ENCODE data around the gene FLCN. TPM values are rescaled to one million over a fixed set of nuclear protein-coding genes. Genes with fewer than 3 reads are reported as not detected.

FLCN gene
- total RNA-seq, 1 experiment from 2014 or later: 38.8 TPM

DNA sequence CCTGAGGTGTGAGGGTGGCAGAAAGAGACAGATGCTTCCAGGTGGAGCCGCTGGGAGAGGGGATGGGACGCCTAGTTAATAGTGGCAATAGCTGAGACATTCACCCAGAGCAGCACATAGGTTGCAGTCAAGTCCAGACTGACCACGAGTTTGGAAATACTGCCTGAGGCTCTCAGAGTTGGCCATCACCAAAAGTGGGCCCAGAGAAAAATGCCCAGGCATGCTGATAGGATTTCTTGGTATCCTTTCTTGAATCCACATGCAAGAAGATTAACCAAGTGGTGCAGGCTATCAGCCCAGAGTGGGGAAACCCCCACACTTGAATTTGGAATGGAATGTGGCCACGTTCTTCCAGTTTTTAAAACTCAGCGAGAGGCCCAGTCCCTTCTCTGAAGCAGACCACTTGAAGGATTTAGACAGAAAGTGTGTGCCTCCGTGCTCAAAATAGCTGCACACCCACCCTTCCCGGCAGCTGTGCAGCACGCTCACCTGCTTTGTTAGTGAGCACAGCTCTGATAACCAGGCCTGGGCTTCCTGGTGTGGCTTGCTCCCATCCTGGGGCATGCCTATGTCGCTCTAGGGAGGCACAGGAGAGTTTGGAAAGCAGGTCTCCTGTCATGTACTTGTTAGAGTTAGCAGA, 66.5 kb downstream of the FLCN start:
- Histone ChIP-seq H3K27ac (no peak overlapping the region), H3K9me3 (ENCODE audit: insufficient read depth, low read depth) (no peaks in the 10 kb centered on the region), H3K27me3 (ENCODE audit: insufficient read depth, low read depth) (no peaks in the 10 kb centered on the region), H3F3A (ENCODE audit: insufficient read depth, low read depth) (peaks cover 61% of the 10 kb centered on the region), H4K20me1 (ENCODE audit: insufficient read depth) (peaks cover 67% of the 10 kb centered on the region), H3K9me2 (ENCODE audit: insufficient read depth) (no peaks in the 10 kb centered on the region), H3K36me3 (ENCODE audit: low read depth) (peaks cover 51% of the 10 kb centered on the region), H2AFZ (no peak overlapping the region), H3K4me1 (replicated peaks; ENCODE audit: insufficient read depth) (no peaks in the 10 kb centered on the region), H3K79me2 (ENCODE audit: low read depth) (0 out of 2 replicates have a peak, but pooled peaks cover 5% of the 10 kb centered on the region), H3K4me3 (no peak overlapping the region), H3K4me2 (no peak overlapping the region)
- ChIA-PET CTCF (no interaction called here), POLR2A (ENCODE audit: unreplicated experiment) (interaction anchor here (0.5 to 0.8 kb wide), 2 partner anchors 16 to 22 kb away, joined by 3 to 13 read pairs; no protein-coding TSS in a partner anchor)
- no TSS peak for BruUV-seq (replicated peaks)
- intact Hi-C loops (cut with micrococcal nuclease; ENCODE audit: unreplicated experiment): no loop called here
- TF ChIP-seq EZH2 (IDR thresholded peaks at IDR 0.05; ENCODE audit: low read depth): no peak
- TF ChIP-seq, protein P1, sequence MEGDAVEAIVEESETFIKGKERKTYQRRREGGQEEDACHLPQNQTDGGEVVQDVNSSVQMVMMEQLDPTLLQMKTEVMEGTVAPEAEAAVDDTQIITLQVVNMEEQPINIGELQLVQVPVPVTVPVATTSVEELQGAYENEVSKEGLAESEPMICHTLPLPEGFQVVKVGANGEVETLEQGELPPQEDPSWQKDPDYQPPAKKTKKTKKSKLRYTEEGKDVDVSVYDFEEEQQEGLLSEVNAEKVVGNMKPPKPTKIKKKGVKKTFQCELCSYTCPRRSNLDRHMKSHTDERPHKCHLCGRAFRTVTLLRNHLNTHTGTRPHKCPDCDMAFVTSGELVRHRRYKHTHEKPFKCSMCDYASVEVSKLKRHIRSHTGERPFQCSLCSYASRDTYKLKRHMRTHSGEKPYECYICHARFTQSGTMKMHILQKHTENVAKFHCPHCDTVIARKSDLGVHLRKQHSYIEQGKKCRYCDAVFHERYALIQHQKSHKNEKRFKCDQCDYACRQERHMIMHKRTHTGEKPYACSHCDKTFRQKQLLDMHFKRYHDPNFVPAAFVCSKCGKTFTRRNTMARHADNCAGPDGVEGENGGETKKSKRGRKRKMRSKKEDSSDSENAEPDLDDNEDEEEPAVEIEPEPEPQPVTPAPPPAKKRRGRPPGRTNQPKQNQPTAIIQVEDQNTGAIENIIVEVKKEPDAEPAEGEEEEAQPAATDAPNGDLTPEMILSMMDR (conservative IDR thresholded peaks at IDR 0.05): no peak
- no peak for DNase-seq

DNA sequence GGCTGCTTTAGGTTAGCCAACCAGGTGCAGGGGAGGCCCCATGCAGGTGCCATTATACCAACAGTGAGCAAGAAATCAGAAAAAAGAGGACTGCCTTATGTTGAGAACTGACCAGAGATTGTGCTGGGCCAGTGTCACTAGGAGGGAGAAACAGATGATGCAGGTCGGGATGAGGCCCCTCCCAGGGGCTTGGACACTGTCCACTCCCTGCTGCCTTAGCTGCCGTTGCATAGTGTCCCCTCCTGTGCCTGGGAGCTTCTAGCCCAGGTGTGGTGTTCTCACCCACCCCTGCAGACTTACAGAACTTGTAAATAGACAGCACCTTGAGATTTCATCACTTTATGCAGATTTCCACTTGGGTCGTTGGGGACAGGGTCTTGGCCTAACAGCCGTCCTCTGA, 67.6 kb downstream of the FLCN start:
- H2AFZ ChIP-seq: no peak overlapping the region
- CTCF ChIA-PET: interaction anchor here (0.5 to 0.6 kb wide), 2 partner anchors 167 to 994 kb away, joined by 3 to 5 read pairs; no protein-coding TSS in a partner anchor
- peaks cover 71% of the 10 kb centered on the region for H4K20me1 ChIP-seq (ENCODE audit: insufficient read depth)

DNA sequence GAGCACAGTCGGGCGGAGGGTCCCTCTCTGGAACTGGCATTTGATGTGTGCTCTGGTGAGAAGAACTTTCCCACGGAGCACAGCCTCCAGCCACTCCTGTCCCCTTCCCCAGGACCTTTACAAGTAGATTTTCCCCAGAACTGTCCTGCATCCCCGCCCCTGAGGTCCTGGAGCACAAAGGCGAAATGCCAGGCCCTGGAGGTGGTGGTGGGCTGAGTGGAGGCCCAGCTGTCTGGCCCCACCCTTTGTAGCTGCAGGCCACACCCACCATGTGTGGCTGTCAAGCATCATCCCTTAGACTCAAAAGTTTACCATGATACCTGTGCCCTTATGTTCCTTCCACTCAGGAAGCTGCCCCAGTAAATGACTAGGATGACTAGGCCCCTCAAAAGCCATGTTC, 68.6 kb downstream of the FLCN start:
- Histone ChIP-seq H3F3A (ENCODE audit: insufficient read depth, low read depth) (peaks cover 54% of the 10 kb centered on the region), H3K4me1 (replicated peaks; ENCODE audit: insufficient read depth) (no peaks in the 10 kb centered on the region), H3K27ac (no peak overlapping the region), H3K36me3 (ENCODE audit: low read depth) (peaks cover 57% of the 10 kb centered on the region), H3K4me2 (no peak overlapping the region), H3K4me3 (no peak overlapping the region), H3K27me3 (ENCODE audit: insufficient read depth, low read depth) (no peaks in the 10 kb centered on the region), H3K9me3 (ENCODE audit: insufficient read depth, low read depth) (no peaks in the 10 kb centered on the region), H3K9me2 (ENCODE audit: insufficient read depth) (no peaks in the 10 kb centered on the region), H4K20me1 (ENCODE audit: insufficient read depth) (peaks cover 71% of the 10 kb centered on the region), H3K79me2 (ENCODE audit: low read depth) (0 out of 2 replicates have a peak, but pooled peaks cover 5% of the 10 kb centered on the region), H2AFZ (no peak overlapping the region)
- TF ChIP-seq, protein P1 (conservative IDR thresholded peaks at IDR 0.05): no peak
- no peak for TF ChIP-seq EZH2 (IDR thresholded peaks at IDR 0.05; ENCODE audit: low read depth)
- CTCF ChIA-PET: no interaction called here
- no peak for DNase-seq
- BruUV-seq (replicated peaks): no TSS peak
- POLR2A ChIA-PET (ENCODE audit: unreplicated experiment): no interaction called here
- intact Hi-C loops (cut with micrococcal nuclease; ENCODE audit: unreplicated experiment): no loop called here

More for the DNA sequence above, 67.6 kb downstream of the FLCN start:
- TF ChIP-seq, protein P1 (conservative IDR thresholded peaks at IDR 0.05): no peak
- no peak for TF ChIP-seq EZH2 (IDR thresholded peaks at IDR 0.05; ENCODE audit: low read depth)
- no peak overlapping the region for H3K4me2 ChIP-seq
- no peak overlapping the region for H3K4me3 ChIP-seq
- peaks cover 51% of the 10 kb centered on the region for H3F3A ChIP-seq (ENCODE audit: insufficient read depth, low read depth)
- H3K9me2 ChIP-seq (ENCODE audit: insufficient read depth): no peaks in the 10 kb centered on the region
- no peaks in the 10 kb centered on the region for H3K27me3 ChIP-seq (ENCODE audit: insufficient read depth, low read depth)
- intact Hi-C loops (cut with micrococcal nuclease; ENCODE audit: unreplicated experiment): no loop called here
- POLR2A ChIA-PET (ENCODE audit: unreplicated experiment): interaction anchor here (0.8 kb wide), 1 partner anchor 164 kb away, joined by 3 read pairs; no protein-coding TSS in a partner anchor
- 0 out of 2 replicates have a peak, but pooled peaks cover 5% of the 10 kb centered on the region for H3K79me2 ChIP-seq (ENCODE audit: low read depth)
- H3K36me3 ChIP-seq (ENCODE audit: low read depth): peaks cover 53% of the 10 kb centered on the region
- no peak for DNase-seq
- BruUV-seq (replicated peaks): no TSS peak
- H3K9me3 ChIP-seq (ENCODE audit: insufficient read depth, low read depth): no peaks in the 10 kb centered on the region
- H3K27ac ChIP-seq: no peak overlapping the region
- no peaks in the 10 kb centered on the region for H3K4me1 ChIP-seq (replicated peaks; ENCODE audit: insufficient read depth)

Data from PC-9 (cell line).